HG03039 (cell line): Measurements from ENCODE around the gene B3GNT3.

Experiments used
- ATAC-seq: cut with Tn5 transposase; IDR thresholded peaks from one replicate; pipeline ENCODE4 v1.9.1; 2021; ENCODE audit warnings: mild to moderate bottlenecking, moderate library complexity; ENCODE audit not compliant: unreplicated experiment

B3GNT3 gene

DNA sequence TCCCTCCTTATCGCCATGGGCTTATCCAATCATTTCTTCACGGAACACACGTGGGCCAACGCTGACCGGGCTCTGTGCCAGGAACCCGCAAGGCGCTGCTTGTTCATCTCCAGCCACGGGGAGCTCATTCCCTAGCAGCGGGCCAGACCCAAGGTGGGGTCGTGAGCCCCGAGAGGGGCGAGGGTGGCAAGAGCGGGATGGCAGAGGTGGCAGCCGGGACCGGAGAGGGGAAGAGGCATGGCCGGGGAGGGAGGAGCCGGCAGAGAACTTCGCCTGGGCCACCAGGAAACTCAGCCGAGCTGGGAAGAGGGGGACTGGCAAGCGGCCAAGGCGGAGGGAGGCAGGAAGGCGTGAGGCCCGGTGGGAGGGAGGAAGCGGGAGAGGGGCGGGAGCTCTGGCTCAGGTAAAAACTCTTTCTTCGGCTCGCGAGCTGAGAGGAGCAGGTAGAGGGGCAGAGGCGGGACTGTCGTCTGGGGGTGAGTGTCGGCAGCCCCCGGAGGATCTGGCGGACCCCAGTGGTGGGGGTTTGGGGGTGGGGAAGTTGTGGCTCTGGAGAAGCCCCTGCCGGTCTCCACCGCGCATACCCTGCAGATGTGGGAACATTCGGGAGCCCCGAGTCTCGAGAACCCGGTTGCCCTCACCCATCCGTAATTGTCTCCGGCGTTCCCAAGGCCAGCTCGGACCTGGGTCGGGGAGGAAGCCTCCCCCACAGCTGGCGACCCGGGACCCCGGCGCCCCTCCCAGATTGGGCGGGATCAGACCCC lies at the start of gene B3GNT3:
Gene B3GNT3, plus strand, starts transcription at position 408 of the 764 bp plus-strand sequence. CDS start 12,670 bp downstream, outside the sequence.
- no peak for ATAC-seq

- peak; percentile 63 for ATAC-seq
These were observed 47.5 kb upstream of the B3GNT3 start for GRCh38 chr19:17747205-17748098.

GRCh38 chr19:17748884-17749638 lies 45.9 kb upstream of the B3GNT3 start:
- no peak for ATAC-seq

GRCh38 chr19:17749912-17750317 lies 45.0 kb upstream of the B3GNT3 start:
- ATAC-seq, result no peak

- ATAC-seq, result no peak
These were observed 43.6 kb upstream of the B3GNT3 start, which contains the start of gene FCHO1 for GRCh38 chr19:17751103-17751911. TSS of gene FCHO1 (plus strand) at chr19:17751477. CDS start at chr19:17755165, 3,688 bp downstream.

GRCh38 chr19:17751912-17752273 lies 43.0 kb upstream of the B3GNT3 start:
- no peak for ATAC-seq

- ATAC-seq, result no peak
These were observed 41.9 kb upstream of the B3GNT3 start for GRCh38 chr19:17752865-17753639.

- no peak for ATAC-seq
These were observed 41.0 kb upstream of the B3GNT3 start for GRCh38 chr19:17753976-17754375.

DNA sequence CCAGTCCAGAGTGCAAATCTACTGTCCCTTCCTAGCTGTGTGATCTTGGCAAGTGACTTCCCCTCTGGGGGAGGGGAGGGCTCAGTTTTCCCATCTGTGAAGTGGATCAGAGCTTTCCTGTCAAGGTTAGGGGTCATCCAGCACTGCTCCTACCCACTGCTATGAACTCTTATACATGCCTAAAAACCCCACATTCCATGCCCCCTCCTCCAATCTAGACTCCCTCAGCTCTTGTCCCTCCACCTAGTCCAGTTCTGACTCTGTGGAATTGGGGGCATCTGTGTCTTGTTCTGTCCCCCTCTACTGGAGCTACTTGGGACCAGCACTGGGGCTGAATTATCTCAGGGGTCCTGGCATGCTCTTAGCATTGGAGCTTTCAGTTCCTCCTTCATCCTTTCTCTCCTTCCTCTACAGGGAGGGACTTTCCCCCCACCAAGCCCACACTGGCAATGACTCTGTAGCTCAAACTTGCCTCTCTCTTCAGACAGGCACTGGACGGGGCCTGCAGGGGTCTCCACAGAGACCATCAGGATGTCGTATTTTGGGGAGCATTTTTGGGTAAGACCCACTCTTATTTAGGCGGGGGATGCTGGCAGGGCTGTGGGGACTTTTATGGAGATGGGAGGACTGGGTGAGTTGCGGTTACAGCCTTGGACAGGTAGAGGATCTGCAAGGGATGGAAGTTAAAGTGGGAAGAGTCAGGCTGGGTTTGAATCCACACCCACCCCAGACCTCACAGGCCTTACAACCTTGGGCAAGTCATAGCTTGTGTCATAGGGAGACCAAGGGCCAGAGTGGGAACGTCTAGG lies 40.1 kb upstream of the B3GNT3 start:
- ATAC-seq, result peak; percentile 35

DNA sequence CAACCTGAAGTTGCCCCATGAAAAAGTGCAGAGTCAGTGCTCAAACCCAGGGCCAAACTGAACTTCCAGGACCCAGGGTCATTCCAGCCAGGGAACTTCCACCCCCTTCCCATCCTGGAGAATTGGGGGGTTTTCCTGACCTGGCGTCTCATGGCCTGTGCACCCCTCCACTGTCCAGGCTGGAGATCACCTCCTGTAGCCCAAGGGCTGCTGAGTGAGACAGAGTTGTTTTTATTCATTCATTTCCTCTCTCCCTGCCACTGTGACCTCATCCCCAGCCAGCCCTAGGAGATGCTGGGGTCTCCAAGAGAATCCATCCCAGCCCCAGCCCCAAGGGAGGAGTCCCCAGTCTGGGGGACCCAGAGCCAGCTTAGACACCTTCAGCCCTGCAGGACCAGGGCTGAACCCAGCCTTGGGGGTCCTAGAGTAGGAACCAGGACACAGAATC lies 39.5 kb upstream of the B3GNT3 start:
- no peak for ATAC-seq

GRCh38 chr19:17755977-17756670 lies 38.8 kb upstream of the B3GNT3 start:
- ATAC-seq, result no peak

DNA sequence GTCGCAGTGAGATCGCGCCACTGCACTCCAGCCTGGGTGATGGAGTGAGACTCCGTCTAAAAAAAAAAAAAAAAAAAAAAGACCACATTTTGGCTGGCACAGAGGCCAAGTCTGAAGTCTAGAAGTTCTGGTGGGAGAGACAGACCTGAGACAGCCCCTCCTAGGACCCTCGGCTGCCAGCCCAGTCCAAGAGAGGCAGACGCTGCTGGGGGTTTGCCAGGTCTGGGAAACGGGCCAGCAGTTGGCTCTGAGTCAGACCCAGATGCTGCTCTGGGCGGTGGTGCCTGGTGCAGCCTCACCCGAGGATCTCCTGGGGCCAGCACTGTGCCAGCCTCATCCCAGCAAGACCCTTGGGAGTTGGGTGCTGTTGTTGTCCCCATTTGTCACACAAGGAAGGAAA lies 37.8 kb upstream of the B3GNT3 start:
- ATAC-seq, result no peak

DNA sequence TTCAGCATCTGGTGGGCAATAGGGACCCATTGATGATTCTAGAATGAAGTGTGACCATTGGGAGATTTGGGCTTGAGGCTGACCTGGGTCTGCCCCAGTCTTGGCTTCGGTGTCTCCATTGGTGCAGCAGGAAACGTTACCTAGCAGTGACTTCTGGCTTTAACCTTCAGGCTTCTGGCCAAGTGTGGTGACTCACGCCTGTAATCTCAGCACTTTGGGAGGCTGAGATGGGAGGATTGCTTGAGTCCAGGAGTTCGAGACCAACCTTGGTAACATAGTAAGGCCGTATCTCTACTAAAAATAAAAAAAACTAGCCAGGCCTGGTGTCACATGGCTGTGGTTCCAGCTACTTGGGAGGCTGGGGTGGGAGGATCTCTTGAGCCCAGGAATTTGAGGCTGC lies 36.4 kb upstream of the B3GNT3 start:
- no peak for ATAC-seq

- ATAC-seq, result no peak
These were observed 33.8 kb upstream of the B3GNT3 start for GRCh38 chr19:17761148-17761547.

DNA sequence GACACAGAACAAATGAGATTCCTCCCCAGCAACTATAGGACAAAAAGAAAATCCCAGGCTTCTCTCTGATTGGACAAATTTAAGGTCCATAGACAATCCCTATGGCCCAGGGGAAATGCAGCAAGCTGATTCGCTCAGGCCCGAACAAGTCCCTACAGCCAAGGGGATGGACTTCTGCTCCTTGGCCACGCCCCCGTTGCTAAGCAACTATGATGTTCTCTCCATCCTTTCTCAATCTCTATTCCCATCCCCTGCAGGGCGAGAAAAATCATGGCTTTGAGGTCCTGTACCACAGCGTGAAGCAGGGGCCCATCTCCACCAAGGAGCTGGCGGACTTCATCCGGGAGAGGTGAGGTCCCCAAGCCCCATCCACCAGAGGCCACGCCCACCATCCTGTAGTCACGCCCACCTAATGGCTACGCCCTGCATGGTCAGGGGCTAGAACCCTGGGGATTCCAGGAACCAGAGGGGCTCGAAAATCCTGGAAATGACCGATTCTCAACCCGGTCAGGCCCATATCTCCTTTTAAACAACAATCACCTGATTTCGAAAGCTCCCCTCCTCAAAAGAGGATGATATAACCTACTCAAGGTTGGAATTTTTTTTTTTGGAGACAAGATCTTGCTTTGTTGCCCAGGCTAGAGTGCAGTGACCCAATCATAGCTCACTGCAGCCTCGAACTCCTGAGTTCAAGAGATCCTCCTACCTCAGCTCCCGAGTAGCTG lies 32.3 kb upstream of the B3GNT3 start:
- ATAC-seq, result no peak

DNA sequence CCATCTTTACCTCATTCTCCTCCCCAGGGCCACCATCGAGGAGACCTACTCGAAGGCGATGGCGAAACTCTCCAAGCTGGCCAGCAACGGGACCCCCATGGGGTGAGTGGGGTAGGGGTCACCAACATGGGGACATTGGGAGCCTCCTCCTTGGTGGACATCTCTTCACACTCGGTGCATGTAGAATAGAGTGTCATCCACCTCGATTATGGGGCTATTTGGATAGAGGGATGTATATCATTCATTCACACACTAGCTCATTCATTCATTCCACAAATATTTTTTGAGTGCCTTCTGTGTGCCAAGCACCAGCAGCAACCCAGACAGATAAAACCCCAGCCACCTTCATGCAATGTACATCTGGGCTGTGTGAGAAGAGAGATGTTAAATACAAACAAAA lies 30.6 kb upstream of the B3GNT3 start:
- ATAC-seq, result no peak

DNA sequence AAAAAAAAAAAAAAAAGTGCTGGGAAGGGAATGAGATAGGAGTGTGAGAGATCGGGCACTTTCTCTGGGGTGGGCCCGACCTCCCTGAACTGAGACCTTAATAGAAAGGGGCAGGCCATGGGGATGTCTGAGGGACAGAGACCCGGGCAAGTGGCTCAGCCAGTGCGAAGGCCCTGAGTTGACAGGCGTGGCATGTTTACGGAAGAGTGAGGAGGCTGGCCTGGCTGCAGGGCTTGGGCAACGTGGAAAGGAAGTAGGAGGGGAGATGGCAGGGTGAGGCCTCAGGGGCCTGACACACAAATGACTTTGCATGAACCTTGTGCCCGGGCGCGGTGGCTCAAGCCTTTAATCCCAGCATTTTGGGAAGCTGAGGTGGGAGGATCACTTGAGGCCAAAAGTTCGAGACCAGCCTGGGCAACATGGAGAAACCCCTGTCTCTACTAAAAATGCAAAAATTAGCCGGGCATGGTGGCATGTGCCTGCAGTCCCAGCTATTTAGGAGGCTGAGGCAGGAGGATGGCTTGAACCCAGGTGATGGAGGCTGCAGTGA lies 29.8 kb upstream of the B3GNT3 start:
- no peak for ATAC-seq
